Peyer's patch (tissue), 4 donors: ENCODE data around the gene NELFCD.

Source experiments
- POLR2A ChIP-seq, 2 donors: fragments of 450-650 bp; IDR thresholded peaks; one replicate each; pipeline ENCODE4 v1.5.1; 2017; ENCODE audit warnings: antibody characterized with exemption in 2 of 2, mild to moderate bottlenecking in 2 of 2, moderate library complexity in 2 of 2
- TF ChIP-seq, protein P1 (sequence below), 6 experiments: fragments of 450-650 bp in 4 of 6; fragments of 200-600 bp in 2 of 6; sonication (generic) in 1 of 6; IDR thresholded peaks; one replicate each; pipeline ENCODE4 v1.5.1; 2017 to 2019; ENCODE audit warnings: antibody characterized with exemption in 6 of 6, mild to moderate bottlenecking in 3 of 6, moderate library complexity in 1 of 6

DNA sequence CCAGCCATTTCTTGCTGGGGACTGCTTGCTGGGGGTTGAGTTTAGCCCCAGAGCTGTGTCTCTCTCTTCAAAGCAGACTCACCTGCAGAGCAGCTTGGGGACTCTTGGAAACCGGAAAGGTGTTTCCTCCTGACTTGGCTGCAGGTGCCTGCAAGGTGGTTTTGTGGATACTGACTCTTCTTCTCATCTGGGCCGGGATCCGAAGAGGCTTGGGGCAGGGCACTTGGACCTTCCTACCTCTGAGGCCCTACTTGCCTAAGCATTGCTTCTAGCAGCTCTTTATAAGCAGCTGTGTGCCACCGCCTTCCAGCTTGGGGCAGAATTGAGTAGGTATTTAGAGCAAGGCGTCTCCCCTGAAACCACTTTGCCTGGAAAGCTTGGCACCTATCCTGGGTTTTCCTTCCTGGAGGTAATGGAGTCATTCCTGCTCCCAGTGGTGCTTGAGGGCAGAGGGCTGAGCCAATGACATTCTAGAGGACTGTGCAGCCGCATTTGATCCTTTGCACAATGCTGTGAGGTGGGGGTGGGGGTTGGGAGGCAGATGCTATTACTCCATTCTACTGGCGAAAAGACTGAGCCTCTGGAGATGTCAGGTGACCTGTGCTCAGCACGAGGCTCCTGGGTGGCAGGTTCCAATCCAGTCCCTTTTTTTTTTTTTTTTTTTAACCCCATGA, 29.4 kb downstream of the NELFCD start:
- TF ChIP-seq, protein P1, sequence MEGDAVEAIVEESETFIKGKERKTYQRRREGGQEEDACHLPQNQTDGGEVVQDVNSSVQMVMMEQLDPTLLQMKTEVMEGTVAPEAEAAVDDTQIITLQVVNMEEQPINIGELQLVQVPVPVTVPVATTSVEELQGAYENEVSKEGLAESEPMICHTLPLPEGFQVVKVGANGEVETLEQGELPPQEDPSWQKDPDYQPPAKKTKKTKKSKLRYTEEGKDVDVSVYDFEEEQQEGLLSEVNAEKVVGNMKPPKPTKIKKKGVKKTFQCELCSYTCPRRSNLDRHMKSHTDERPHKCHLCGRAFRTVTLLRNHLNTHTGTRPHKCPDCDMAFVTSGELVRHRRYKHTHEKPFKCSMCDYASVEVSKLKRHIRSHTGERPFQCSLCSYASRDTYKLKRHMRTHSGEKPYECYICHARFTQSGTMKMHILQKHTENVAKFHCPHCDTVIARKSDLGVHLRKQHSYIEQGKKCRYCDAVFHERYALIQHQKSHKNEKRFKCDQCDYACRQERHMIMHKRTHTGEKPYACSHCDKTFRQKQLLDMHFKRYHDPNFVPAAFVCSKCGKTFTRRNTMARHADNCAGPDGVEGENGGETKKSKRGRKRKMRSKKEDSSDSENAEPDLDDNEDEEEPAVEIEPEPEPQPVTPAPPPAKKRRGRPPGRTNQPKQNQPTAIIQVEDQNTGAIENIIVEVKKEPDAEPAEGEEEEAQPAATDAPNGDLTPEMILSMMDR (IDR thresholded peaks at IDR 0.05): no peak
- no peak for TF ChIP-seq POLR2A (IDR thresholded peaks at IDR 0.05)
